RCC 7860 (cell line): ENCODE data around the gene DGCR8.

Source experiments
- DNase-seq: peaks from one replicate; pipeline ENCODE4 v3.0.0-alpha.2; 2015; ENCODE audit warnings: low spot score
- FAIRE-seq: peaks from 2 replicates; lab custom pipeline; 2012; peaks lifted over from hg19 to GRCh38; lab: Jason Lieb, UNC

Gene DGCR8

GRCh38 chr22:20089226-20089976, 9.4 kb downstream of the DGCR8 start:
- DNase-seq (no peak), FAIRE-seq (no peak)

GRCh38 chr22:20089977-20090729, 10.1 kb downstream of the DGCR8 start:
- no peak for FAIRE-seq

GRCh38 chr22:20090730-20091240, 10.7 kb downstream of the DGCR8 start:
- DNase-seq (no peak), FAIRE-seq (no peak)

More at GRCh38 chr22:20089977-20090729, 10.1 kb downstream of the DGCR8 start:
- no peak for DNase-seq

- no peak for FAIRE-seq
- no peak for DNase-seq
Observed at GRCh38 chr22:20091690-20092476, 11.8 kb downstream of the DGCR8 start.

DNA sequence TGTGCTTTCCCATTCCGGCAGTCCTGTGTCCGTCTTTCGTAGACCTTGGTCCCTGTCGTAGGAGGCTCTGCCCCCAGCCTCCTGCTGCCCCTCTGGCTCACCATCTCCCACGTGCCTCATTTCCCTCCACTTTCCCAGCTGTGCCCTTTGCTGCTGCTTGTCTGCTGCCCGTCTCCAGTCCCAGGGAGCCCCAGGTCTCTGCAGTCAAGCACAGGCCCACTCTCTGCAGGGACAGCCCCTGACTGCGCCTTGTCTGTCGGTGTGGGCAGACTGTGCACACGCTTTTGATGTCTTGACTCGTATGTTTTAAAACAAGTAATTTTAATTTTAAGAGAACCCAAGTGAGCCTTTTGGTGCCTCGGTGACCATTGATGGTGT, 12.4 kb downstream of the DGCR8 start:
- FAIRE-seq (no peak), DNase-seq (no peak)

GRCh38 chr22:20093418-20094196, 13.6 kb downstream of the DGCR8 start:
- FAIRE-seq, result no peak
- DNase-seq, result no peak

DNA sequence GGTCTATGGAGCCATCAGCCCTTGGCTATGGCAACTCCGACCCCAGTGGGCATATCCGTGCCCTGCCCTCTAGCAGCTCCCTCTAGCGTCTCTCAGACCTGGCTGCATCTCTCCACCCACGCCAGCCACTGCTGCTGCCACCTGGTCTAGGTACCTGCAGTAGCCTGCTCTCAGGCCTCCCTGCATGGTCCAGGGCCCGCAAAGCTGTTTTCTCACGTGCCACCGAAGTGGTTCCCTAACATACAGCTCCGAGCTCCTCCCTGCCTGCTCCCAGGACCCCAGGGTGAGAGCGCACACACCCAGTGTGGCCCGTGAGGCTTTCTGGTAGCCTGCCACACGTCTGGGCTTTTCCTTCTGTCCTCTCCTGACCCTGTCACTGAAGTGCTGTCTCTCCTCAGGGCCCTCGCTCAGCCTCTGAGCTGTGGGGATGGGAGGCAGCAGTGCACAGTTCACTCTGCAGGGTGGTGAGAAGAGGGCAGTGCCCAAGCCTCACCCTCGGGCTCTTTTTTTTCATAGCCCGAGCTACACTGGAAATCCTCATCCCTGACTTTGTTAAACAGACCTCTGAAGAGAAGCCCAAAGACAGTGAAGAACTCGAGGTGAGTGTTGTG, 14.3 kb downstream of the DGCR8 start:
- FAIRE-seq, result no peak
- no peak for DNase-seq

GRCh38 chr22:20095521-20095920, 15.5 kb downstream of the DGCR8 start:
- FAIRE-seq (no peak), DNase-seq (no peak)

DNA sequence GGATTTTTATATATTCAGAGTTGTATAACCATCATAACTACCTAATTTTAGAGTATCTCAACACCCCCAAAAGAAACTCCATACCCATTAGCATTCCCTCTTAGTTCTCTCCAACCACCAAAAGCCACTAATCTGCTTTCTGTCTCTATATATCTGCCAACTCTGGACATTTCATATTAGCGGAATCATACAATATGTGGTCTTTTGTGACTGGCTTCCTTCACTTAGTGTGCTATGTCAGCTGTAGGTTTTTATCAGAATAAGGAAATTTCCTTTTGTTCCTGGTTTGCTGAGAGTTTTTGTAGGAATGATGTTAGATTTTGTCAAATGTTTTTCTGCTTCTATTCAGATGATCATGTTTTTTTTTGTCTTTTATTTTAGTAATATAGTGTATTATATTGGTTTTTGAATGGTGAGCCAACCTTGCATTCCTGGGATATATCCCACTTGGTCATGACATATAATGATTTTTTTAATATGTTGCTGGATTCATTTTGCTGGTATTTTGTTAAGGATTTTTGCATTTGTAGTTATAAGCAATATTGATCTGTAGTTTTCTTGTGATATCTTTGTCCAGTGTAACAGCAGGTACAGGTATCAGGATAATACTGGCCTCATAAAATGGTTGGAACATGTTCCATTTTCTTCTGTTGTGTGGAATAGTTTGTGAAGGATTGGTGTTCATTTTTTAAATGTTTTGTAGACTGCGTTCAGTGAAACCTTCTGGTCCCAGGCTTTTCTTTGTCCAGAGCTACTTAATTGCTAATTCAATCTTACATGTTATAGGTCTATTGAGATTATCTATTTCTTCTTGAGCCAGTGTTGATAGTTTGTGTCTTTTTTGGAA, 16.8 kb downstream of the DGCR8 start:
- FAIRE-seq, result no peak
- DNase-seq, result no peak

DNA sequence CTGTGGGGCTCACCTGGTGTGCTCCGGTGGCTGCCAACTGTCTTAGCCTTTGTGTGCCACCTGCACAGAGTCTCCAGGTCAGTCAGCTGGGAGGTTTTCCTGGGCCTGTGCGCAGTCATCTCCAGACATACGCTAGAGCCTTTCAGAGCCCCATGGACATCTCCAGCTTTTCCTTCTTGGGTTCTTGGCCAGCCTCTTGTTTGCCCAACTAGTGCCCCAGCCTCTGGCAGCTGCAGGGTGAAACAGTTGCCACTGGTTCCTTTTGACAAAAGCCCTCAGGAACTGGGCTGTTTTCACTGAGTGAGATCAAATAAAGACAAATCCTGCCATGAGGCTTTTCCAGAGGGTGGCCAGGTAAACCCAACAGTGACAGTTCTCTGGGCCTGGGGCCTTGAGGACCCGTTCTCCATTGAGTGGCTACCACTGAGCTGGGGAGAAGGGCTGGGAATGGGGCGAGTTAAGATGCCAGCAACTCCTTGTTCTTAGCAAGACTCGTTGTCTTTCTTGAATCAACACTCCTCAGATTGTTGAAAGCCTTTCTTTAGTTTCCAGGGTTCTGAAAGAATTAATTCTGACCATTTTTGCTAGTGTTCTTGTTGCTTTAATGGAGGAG, 19.2 kb downstream of the DGCR8 start:
- FAIRE-seq, result no peak
- no peak for DNase-seq

GRCh38 chr22:20101638-20102037, 21.6 kb downstream of the DGCR8 start:
- no peak for DNase-seq
- no peak for FAIRE-seq

- DNase-seq (no peak), FAIRE-seq (no peak)
Observed at GRCh38 chr22:20102203-20102780, 22.3 kb downstream of the DGCR8 start.

- FAIRE-seq, result no peak
- DNase-seq, result no peak
Observed at GRCh38 chr22:20105456-20106204, 25.6 kb downstream of the DGCR8 start.

- FAIRE-seq (no peak), DNase-seq (no peak)
Observed at GRCh38 chr22:20106205-20106848, 26.3 kb downstream of the DGCR8 start.

GRCh38 chr22:20106849-20107237, 26.8 kb downstream of the DGCR8 start:
- no peak for DNase-seq

GRCh38 chr22:20107471-20107901, 27.4 kb downstream of the DGCR8 start:
- DNase-seq (no peak), FAIRE-seq (no peak)

More at GRCh38 chr22:20106849-20107237, 26.8 kb downstream of the DGCR8 start:
- FAIRE-seq, result no peak
